Vagina (tissue), 2 donors: ENCODE results near the gene NEK6.

Source experiments
- POLR2AphosphoS5 ChIP-seq, 2 donors: sonication (generic); formaldehyde crosslinking; IDR thresholded peaks; one replicate each; pipeline ENCODE4 v1.9.0; 2017; ENCODE audit warnings: antibody characterized with exemption in 2 of 2, mild to moderate bottlenecking in 2 of 2, low read depth in 1 of 2; ENCODE audit not compliant: insufficient read depth in 1 of 2
- TF ChIP-seq, protein P1 (sequence below), 3 experiments: fragments of 450-650 bp in 2 of 3; fragments of 200-600 bp in 1 of 3; sonication (generic) in 1 of 3; IDR thresholded peaks; one replicate each; pipeline ENCODE4 v1.5.1; 2017 to 2019; ENCODE audit warnings: antibody characterized with exemption in 3 of 3, mild to moderate bottlenecking in 2 of 3, moderate library complexity in 2 of 3

DNA sequence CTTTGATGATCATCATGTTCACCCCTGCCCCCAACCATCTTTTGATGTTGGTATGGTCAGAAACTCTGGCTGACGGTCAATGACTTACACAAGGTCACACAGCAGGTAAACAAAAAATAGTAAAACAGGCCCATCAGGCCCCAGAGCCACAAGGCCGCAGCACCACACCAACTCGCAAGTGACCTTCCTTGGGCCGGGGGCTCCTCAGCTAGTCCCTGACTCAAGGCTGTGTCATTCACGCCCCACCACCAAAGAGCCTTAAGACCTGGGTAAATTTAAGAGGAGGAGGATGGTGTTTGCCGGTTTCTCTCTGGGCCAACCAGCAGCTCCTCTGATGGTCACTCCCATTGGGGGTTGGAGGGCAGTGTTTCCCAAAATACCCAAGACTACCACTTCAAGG, 101.7 kb downstream of the NEK6 start:
- TF ChIP-seq, protein P1, sequence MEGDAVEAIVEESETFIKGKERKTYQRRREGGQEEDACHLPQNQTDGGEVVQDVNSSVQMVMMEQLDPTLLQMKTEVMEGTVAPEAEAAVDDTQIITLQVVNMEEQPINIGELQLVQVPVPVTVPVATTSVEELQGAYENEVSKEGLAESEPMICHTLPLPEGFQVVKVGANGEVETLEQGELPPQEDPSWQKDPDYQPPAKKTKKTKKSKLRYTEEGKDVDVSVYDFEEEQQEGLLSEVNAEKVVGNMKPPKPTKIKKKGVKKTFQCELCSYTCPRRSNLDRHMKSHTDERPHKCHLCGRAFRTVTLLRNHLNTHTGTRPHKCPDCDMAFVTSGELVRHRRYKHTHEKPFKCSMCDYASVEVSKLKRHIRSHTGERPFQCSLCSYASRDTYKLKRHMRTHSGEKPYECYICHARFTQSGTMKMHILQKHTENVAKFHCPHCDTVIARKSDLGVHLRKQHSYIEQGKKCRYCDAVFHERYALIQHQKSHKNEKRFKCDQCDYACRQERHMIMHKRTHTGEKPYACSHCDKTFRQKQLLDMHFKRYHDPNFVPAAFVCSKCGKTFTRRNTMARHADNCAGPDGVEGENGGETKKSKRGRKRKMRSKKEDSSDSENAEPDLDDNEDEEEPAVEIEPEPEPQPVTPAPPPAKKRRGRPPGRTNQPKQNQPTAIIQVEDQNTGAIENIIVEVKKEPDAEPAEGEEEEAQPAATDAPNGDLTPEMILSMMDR (IDR thresholded peaks at IDR 0.05) = no peak
- TF ChIP-seq POLR2AphosphoS5 (IDR thresholded peaks at IDR 0.05; ENCODE audit: insufficient read depth in 1 of 2, low read depth in 1 of 2) = no peak
